NCI-H526 treated with DMSO at 0.1 percent for 48 hours (cell line): ENCODE measurements around the gene ATP11B.

Experiments
- DNase-seq: peaks from one replicate; lab custom pipeline; 2025; lab: John Stamatoyannopoulos, UW

ATP11B gene

GRCh38 chr3:182792901-182793662, at the start of gene ATP11B:
Gene ATP11B, plus strand, starts transcription at chr3:182793504. Its CDS starts 256 bp downstream, at chr3:182793760.
- peak; percentile 62 for DNase-seq

GRCh38 chr3:182746959-182747358, 46.3 kb upstream of the ATP11B start:
- no peak for DNase-seq

DNA sequence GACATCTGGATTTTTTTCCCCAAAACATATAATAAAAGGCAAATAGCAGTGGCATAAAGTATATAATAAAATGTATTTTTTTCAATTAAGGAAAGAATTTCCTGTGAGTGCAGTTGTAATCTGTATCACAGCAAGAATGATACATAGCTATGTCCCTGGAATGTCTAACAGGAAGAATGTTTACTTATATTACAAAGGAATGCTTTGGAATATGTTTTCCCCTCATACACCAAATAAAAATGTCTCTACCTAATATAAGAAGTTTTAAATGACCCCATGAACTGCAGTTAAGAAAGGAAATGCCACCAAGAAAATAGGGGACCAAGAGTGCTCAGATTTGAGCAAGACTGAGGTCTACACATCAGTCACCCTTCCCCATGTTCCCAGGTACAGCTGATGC, 38.0 kb upstream of the ATP11B start:
- no peak for DNase-seq

GRCh38 chr3:182755712-182756111, 37.6 kb upstream of the ATP11B start:
- no peak for DNase-seq

GRCh38 chr3:182760576-182761164, 32.6 kb upstream of the ATP11B start:
- DNase-seq, result no peak

- DNase-seq, result no peak
These were observed 29.4 kb upstream of the ATP11B start for GRCh38 chr3:182763896-182764295.

DNA sequence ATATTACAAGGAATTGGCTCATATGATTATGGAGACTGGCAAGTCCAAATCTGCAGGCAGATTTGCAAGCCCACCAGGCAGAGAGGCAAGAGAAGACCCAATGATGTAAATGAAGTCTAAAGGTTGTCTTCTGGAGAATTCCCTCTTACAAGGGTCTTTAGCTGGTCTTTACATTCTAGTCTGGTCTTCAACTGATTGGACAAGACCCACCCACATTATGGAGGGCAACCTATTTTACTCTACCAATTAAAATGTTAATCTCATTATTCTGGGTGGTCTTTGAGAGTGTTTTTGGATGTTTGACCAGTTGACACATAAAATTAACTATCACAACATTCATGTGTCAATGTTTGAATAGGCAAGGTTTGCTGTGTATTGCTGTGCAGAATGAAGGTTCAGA, 28.0 kb upstream of the ATP11B start:
- no peak for DNase-seq

DNA sequence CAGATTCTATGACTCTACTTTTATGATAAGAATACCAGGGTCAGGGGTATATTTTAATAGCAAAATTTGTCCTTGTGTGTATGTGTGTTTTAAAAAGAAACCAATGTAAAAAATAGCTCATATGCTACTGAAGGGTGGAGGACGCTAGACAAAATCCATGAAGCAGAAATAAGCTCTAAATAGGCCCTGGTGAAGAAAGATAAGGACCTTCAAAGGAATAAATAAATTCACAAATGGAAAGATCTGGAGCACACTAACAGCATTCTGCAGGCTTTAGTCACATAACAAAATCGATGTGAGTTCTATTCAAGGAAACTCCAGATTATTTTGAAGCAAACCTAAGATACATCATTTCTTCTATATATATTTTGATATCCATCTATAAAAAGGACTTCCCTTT, 27.2 kb upstream of the ATP11B start:
- no peak for DNase-seq

GRCh38 chr3:182768413-182768812, 24.9 kb upstream of the ATP11B start:
- DNase-seq, result no peak

DNA sequence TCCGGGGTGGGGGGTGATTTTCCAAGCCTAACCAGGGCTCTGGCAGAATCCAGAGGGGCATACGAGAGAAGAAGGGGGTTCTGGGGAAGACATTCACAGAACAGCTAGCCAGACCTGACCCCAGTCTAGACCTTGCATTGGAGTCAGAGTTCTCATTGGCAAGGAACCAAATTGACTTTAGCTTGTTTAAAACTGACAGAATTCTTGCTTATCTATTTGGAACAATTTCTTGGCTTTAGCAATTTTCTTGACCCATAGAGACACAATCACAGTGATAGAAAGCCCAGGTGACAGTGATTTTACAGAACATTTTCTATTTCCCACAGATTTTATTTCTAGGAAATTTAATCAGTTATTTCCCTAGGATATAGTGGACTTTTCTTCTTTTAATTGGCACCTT, 23.6 kb upstream of the ATP11B start:
- DNase-seq, result no peak

GRCh38 chr3:182782149-182782548, 11.2 kb upstream of the ATP11B start:
- DNase-seq, result no peak

GRCh38 chr3:182783106-182783505, 10.2 kb upstream of the ATP11B start:
- no peak for DNase-seq

DNA sequence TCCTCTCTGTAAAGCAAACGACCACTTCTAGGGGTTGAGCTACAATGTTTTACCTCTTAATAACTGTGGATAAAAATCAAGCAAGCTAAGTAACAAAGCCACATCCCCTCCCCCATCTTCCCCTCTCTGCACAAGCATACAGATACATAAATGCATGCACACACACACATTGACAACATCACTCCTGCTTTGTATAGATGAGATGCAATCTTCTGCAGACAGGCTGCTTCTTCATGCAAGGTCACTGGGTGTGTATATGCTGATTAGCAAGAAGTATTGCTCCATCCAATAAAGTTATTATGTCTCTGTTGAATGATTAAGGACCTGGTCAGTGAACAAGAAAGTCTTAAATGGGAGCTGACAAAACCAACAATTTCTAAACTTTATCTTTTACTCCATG, 8.8 kb upstream of the ATP11B start:
- no peak for DNase-seq

DNA sequence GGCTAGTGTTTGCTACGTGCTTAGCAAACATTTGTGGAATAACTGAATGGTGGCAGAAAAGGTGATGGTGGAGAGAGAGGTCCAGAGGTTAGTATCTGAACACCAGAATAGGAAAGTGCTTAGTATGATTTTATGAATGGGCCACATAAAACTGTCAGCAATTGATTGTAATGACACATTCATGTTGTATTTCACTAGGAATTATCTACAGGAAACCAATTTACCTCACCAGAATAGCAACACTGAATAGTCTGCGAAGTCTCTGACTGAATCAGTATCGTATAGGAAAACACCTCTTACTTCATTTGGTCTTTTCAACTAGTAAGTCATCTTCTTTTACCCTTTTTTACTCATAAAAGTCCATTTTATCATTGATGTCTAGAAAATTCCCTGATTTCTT, 8.2 kb upstream of the ATP11B start:
- no peak for DNase-seq

- no peak for DNase-seq
These were observed 7.5 kb upstream of the ATP11B start for GRCh38 chr3:182785756-182786155.

DNA sequence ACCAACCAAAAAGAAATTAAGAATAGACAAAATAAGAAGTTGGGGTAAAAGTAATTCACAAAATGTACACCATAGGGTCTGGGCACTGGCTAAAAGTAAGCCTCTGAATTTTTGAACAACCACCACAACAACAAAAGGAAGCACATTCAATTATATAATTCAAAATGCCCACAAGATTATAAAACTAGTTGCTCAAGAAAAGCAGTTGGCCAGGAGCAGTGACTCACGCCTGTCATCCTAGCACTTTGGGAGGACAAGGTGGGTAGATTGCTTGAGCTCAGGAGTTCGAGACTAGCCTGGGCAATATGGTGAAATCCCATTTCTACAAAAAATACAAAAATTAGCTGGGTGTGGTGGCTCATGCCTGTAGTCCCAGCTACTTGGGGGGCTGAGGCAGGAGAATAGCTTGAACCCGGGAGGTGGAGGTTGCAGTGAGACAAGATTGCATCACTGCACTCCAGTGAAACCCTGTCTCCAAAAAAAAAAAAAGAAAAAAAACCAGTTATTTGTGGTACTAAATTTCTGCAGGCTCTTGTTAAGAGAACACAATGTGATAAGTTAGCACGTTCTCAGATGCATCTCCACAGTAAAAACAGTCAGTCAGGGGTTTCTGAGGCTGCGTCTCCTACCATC, 6.6 kb upstream of the ATP11B start:
- DNase-seq, result no peak

DNA sequence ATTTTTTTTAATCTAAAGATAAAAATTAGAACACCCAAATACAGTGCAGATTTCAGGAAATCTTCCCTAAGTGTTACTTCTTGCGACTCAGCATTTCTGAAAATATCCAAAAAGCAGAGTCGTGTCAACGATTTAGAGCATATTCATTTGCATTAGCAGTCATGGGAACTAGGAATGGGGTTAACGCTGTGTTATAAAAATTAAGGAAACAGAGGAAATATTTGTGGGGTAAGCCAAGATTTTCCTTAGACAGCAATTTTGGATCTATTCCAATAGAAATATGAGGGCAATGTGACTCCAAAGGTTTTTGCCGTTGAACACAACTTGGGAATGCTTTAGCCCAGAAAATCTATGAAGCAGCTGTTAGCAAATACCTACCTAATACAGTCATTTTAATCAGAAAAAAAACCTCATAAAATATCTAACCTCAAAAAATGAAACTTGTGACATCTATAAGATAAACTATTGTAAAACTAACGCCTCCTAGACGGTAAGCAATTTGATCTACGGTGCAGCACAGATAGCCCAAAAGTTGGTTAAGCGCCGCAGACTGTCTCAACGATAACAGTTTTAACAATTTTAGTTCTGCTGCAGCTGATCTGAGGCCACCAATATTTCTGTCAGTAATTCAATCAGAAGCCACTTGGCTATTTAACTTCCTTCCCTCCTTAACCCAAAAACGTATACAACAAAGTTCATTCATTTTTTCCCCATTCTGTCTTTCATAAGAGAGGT, 5.8 kb upstream of the ATP11B start:
- no peak for DNase-seq

- DNase-seq, result no peak
These were observed 3.9 kb upstream of the ATP11B start for GRCh38 chr3:182789371-182789770.

DNA sequence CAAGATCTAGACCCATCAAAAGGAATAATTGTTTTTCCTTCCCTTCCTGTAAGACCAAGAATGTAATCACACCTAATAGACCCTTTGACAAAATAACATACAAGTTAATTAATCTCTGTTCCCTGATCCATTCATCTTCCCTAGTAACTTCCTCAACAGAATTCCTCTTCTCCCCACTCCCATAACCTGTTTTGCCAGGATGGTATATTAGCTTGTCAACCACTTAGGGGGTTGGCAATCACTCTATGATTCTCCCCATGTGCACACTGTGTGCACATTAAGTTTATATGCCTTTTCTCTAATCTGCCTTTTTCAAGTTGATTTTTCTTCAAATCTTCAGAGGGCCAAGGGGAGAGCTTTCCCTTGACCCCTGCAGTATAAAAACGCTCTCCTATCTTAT, 2.7 kb upstream of the ATP11B start:
- no peak for DNase-seq

- DNase-seq, result peak; percentile 37
These were observed 555 bp downstream of the ATP11B start for GRCh38 chr3:182793663-182794454.

- no peak for DNase-seq
These were observed 1.4 kb downstream of the ATP11B start for GRCh38 chr3:182794455-182795388.
